Gastroesophageal sphincter (tissue), 3 donors: ENCODE results near the gene TUBB4B.
"Not testable (repeated sequence)": the region's sequence is repeated elsewhere in the genome, so short reads cannot be mapped to it uniquely, and the experiment has no call there.

Experiments used
- EP300 ChIP-seq: sonication (generic); formaldehyde crosslinking; IDR thresholded peaks from one replicate; pipeline ENCODE4 v1.6.1; 2017; ENCODE audit warnings: antibody characterized with exemption, mild to moderate bottlenecking
- POLR2A ChIP-seq, 2 donors: fragments of 450-650 bp; IDR thresholded peaks; one replicate each; pipeline ENCODE4 v1.6.1; 2017; ENCODE audit warnings: antibody characterized with exemption in 2 of 2, mild to moderate bottlenecking in 2 of 2, moderate library complexity in 1 of 2
- TF ChIP-seq, protein P1 (sequence below), 4 experiments: fragments of 200-600 bp in 2 of 4; fragments of 450-650 bp in 2 of 4; sonication (generic) in 1 of 4; IDR thresholded peaks; one replicate each; pipeline ENCODE4 v1.5.1; 2017 to 2019; ENCODE audit warnings: antibody characterized with exemption in 4 of 4, mild to moderate bottlenecking in 2 of 4, moderate library complexity in 2 of 4

DNA sequence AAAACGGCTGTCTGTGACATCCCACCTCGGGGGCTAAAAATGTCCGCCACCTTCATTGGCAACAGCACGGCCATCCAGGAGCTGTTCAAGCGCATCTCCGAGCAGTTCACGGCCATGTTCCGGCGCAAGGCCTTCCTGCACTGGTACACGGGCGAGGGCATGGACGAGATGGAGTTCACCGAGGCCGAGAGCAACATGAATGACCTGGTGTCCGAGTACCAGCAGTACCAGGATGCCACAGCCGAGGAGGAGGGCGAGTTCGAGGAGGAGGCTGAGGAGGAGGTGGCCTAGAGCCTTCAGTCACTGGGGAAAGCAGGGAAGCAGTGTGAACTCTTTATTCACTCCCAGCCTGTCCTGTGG is 2.2 kb downstream of the TUBB4B start:
- TF ChIP-seq, protein P1, sequence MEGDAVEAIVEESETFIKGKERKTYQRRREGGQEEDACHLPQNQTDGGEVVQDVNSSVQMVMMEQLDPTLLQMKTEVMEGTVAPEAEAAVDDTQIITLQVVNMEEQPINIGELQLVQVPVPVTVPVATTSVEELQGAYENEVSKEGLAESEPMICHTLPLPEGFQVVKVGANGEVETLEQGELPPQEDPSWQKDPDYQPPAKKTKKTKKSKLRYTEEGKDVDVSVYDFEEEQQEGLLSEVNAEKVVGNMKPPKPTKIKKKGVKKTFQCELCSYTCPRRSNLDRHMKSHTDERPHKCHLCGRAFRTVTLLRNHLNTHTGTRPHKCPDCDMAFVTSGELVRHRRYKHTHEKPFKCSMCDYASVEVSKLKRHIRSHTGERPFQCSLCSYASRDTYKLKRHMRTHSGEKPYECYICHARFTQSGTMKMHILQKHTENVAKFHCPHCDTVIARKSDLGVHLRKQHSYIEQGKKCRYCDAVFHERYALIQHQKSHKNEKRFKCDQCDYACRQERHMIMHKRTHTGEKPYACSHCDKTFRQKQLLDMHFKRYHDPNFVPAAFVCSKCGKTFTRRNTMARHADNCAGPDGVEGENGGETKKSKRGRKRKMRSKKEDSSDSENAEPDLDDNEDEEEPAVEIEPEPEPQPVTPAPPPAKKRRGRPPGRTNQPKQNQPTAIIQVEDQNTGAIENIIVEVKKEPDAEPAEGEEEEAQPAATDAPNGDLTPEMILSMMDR (IDR thresholded peaks at IDR 0.05): not testable (repeated sequence)
- TF ChIP-seq POLR2A (IDR thresholded peaks at IDR 0.05); EP300: not testable (repeated sequence)
